Measurements from ENCODE around the gene IGSF23. TPM values are rescaled to one million over a fixed set of nuclear protein-coding genes. Genes with fewer than 3 reads are reported as not detected.

The IGSF23 gene
- total and polyA plus RNA-seq, 9 donors, result 0.57 TPM; not detected in 8

DNA sequence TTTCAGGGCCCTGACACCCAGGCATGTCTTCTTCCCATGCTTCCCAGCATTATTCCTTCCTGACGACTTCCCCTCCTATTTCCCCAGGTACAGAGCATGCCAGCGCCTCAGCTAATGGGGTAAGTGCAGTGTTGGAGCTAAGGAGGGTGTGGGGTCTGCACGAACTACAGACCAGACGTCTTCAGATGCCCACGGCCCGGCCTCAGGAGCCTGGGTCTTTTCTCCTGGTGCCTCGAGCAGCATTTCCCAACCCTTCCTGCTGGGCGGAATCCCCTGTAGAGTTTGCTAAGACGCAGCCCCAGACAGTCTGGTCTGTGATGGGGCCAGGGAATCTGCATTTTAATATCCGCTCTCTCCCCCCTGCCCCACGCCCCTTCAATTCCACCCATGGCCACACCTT lies 47.8 kb downstream of the IGSF23 start:
- TF ChIP-seq EP300 (IDR thresholded peaks at IDR 0.05), result no peak
- no peak for TF ChIP-seq POLR2A (IDR thresholded peaks at IDR 0.05)
- TF ChIP-seq, protein P1, sequence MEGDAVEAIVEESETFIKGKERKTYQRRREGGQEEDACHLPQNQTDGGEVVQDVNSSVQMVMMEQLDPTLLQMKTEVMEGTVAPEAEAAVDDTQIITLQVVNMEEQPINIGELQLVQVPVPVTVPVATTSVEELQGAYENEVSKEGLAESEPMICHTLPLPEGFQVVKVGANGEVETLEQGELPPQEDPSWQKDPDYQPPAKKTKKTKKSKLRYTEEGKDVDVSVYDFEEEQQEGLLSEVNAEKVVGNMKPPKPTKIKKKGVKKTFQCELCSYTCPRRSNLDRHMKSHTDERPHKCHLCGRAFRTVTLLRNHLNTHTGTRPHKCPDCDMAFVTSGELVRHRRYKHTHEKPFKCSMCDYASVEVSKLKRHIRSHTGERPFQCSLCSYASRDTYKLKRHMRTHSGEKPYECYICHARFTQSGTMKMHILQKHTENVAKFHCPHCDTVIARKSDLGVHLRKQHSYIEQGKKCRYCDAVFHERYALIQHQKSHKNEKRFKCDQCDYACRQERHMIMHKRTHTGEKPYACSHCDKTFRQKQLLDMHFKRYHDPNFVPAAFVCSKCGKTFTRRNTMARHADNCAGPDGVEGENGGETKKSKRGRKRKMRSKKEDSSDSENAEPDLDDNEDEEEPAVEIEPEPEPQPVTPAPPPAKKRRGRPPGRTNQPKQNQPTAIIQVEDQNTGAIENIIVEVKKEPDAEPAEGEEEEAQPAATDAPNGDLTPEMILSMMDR (IDR thresholded peaks at IDR 0.05), result no peak
- no peaks in the 10 kb centered on the region for H3K27me3 ChIP-seq
- no peaks in the 10 kb centered on the region for H3K36me3 ChIP-seq
- H3K9me3 ChIP-seq, result no peaks in the 10 kb centered on the region
- WGBS, 3 donors, result 93 to 98% (median 96%) methylated on average over 11 of the region's 11 CpGs
- no peak overlapping the region for H3K27ac ChIP-seq
- intact Hi-C loops (cut with DNase I), result no loop called here
- H3K4me3 ChIP-seq, result no peak overlapping the region
- no peak for DNase-seq
- H3K4me1 ChIP-seq (ENCODE audit: insufficient read depth), result no peaks in the 10 kb centered on the region

DNA sequence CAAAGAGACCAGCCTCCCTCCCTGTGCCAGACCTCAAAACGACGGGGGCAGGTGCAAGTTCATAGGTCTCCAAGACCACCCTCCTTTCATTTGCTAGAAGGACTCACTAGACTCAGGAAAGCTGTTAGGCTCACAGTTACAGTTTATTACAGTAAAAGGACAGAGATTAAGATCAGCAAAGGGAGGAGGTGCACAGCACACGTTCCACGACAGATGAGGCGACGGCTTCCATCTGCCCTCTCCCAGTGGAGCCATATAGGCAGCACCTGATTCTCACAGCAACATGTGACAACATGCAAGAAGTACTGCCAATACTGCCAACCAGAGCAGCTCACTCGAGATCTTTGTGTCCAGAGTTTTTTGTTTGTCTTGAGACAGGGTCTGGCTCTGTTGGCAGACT lies 48.5 kb downstream of the IGSF23 start:
- no peaks in the 10 kb centered on the region for H3K36me3 ChIP-seq
- H3K4me3 ChIP-seq, result no peak overlapping the region
- no peak for TF ChIP-seq EP300 (IDR thresholded peaks at IDR 0.05)
- TF ChIP-seq, protein P1 (IDR thresholded peaks at IDR 0.05), result no peak
- no peak for TF ChIP-seq POLR2A (IDR thresholded peaks at IDR 0.05)
- no peaks in the 10 kb centered on the region for H3K9me3 ChIP-seq
- intact Hi-C loops (cut with DNase I), result no loop called here
- no peak for DNase-seq
- H3K4me1 ChIP-seq (ENCODE audit: insufficient read depth), result no peaks in the 10 kb centered on the region
- no peaks in the 10 kb centered on the region for H3K27me3 ChIP-seq
- no peak overlapping the region for H3K27ac ChIP-seq
- WGBS, 3 donors, result 67 to 71% (median 70%) methylated on average over 7 of the region's 7 CpGs

DNA sequence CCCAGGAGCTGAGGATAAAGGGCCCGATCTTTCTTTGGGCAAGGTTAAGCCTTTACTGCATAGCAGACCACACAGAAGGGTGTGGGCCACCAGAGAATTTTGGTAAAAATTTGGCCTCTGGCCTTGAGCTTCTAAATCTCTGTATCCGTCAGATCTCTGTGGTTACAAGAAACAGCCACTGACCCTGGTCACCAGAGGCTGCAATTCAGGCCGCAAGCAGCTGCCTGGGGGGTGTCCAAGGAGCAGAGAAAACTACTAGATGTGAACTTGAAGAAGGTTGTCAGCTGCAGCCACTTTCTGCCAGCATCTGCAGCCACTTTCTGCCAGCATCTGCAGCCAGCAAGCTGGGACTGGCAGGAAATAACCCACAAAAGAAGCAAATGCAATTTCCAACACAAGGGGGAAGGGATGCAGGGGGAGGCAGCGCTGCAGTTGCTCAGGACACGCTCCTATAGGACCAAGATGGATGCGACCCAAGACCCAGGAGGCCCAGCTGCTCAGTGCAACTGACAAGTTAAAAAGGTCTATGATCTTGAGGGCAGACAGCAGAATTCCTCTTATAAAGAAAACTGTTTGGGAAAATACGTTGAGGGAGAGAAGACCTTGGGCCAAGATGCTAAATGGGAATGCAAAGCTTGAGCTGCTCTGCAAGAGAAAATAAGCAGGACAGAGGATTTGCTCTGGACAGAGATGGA lies 49.5 kb downstream of the IGSF23 start:
- TF ChIP-seq, protein P1 (IDR thresholded peaks at IDR 0.05), result no peak
- no peak for TF ChIP-seq EP300 (IDR thresholded peaks at IDR 0.05)
- no peak for TF ChIP-seq POLR2A (IDR thresholded peaks at IDR 0.05)
- H3K9me3 ChIP-seq, result no peaks in the 10 kb centered on the region
- DNase-seq, result no peak
- intact Hi-C loops (cut with DNase I), result no loop called here
- no peak overlapping the region for H3K27ac ChIP-seq
- no peaks in the 10 kb centered on the region for H3K36me3 ChIP-seq
- H3K4me3 ChIP-seq, result no peak overlapping the region
- WGBS, 3 donors, result 35 to 53% (median 46%) methylated on average over 7 of the region's 7 CpGs
- no peaks in the 10 kb centered on the region for H3K4me1 ChIP-seq (ENCODE audit: insufficient read depth)
- no peaks in the 10 kb centered on the region for H3K27me3 ChIP-seq

DNA sequence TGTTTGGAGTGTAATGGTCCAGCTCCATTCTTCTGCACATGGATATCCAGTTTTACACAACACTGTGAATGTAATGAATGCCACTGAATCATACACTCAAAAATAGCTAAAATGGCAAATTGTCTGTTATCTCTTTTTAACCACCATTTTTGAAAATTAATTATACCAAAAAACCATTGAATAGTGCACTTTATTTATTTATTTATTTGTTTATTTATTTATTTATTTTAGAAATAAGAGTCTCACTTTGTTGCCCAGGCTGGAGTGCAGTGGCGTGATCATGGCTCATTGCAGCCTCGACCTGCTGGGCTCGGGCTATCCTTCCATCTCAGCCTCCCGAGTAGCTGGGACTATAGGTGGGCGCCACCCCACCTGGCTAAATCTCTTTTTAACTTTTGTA lies 50.6 kb downstream of the IGSF23 start:
- intact Hi-C loops (cut with DNase I), result no loop called here
- no peaks in the 10 kb centered on the region for H3K36me3 ChIP-seq
- 95 to 98% (median 97%) methylated on average over 5 of the region's 5 CpGs for WGBS, 3 donors

More for the DNA sequence above, 50.6 kb downstream of the IGSF23 start:
- TF ChIP-seq, protein P1 (IDR thresholded peaks at IDR 0.05), result no peak
- TF ChIP-seq EP300 (IDR thresholded peaks at IDR 0.05) (no peak), POLR2A (IDR thresholded peaks at IDR 0.05) (no peak)
- no peak overlapping the region for H3K4me3 ChIP-seq
- DNase-seq, result no peak
- no peaks in the 10 kb centered on the region for H3K27me3 ChIP-seq
- H3K9me3 ChIP-seq, result no peaks in the 10 kb centered on the region
- no peak overlapping the region for H3K27ac ChIP-seq
- H3K4me1 ChIP-seq (ENCODE audit: insufficient read depth), result no peaks in the 10 kb centered on the region

Data from ovary (tissue), 9 donors.